Urinary bladder (tissue), 4 donors: ENCODE results near the gene CBFA2T3. TPM values are rescaled to one million over a fixed set of nuclear protein-coding genes. Genes with fewer than 3 reads are reported as not detected.

Source experiments
- DNase-seq: peaks from one replicate; pipeline ENCODE4 v3.0.0-alpha.2; 2015; ENCODE audit errors: extremely low spot score
- H3K27ac ChIP-seq: one replicate; pipeline ENCODE4 v1.5.1; 2013; ENCODE audit warnings: low read depth, mild to moderate bottlenecking, moderate library complexity
- H3K36me3 ChIP-seq: one replicate; pipeline ENCODE4 v1.6.1; 2013; ENCODE audit warnings: mild to moderate bottlenecking, moderate library complexity; ENCODE audit not compliant: insufficient read depth
- H3K4me1 ChIP-seq: one replicate; pipeline ENCODE4 v1.6.1; 2013; ENCODE audit warnings: mild to moderate bottlenecking, moderate library complexity; ENCODE audit not compliant: insufficient read depth
- H3K4me3 ChIP-seq: one replicate; pipeline ENCODE4 v1.5.1; 2013; ENCODE audit warnings: low read depth, low read length
- WGBS: extraction: QIAGEN DNeasy Blood & Tissue Kit; methylation state at CpG from one replicate; pipeline ENCODE4 v1.1.7; 2013; 5-methylcytosine and 5-hydroxymethylcytosine counted together
- polyA plus RNA-seq: library from polyadenylated mRNA; stranded (reverse); fragments of 200-250 nt; gene quantifications from one replicate; pipeline ENCODE4 v1.2.3, GENCODE V29; 2013
- total RNA-seq: library from RNA; depleted of rRNA; stranded (reverse); fragments of >200 nt; gene quantifications from one replicate; pipeline ENCODE4 v1.2.3, GENCODE V29; 2014
- donor health status: healthy with polysubstance abuse.
- donor health status: healthy.

The CBFA2T3 gene
- total and polyA plus RNA-seq, 2 donors = 1.5 to 6.2 TPM

GRCh38 chr16:88983165-88983564, 6.2 kb upstream of the CBFA2T3 start:
- Histone ChIP-seq H3K4me3 (no peak overlapping the region), H3K27ac (no peak overlapping the region), H3K36me3 (no peaks in the 10 kb centered on the region), H3K4me1 (no peaks in the 10 kb centered on the region)
- WGBS = 72% methylated on average over 11 of the region's 11 CpGs
- no peak for DNase-seq

GRCh38 chr16:88982286-88983084, 5.5 kb upstream of the CBFA2T3 start:
- Histone ChIP-seq H3K27ac (no peak overlapping the region), H3K4me3 (no peak overlapping the region), H3K4me1 (no peaks in the 10 kb centered on the region), H3K36me3 (no peaks in the 10 kb centered on the region)
- DNase-seq = no peak
- WGBS = 77% methylated on average over 25 of the region's 25 CpGs

GRCh38 chr16:88979353-88980015, 2.5 kb upstream of the CBFA2T3 start:
- H3K4me1 ChIP-seq = no peaks in the 10 kb centered on the region
- no peak overlapping the region for H3K27ac ChIP-seq
- no peaks in the 10 kb centered on the region for H3K36me3 ChIP-seq
- 78% methylated on average over 3 of the region's 3 CpGs for WGBS
- H3K4me3 ChIP-seq = no peak overlapping the region
- DNase-seq = no peak

DNA sequence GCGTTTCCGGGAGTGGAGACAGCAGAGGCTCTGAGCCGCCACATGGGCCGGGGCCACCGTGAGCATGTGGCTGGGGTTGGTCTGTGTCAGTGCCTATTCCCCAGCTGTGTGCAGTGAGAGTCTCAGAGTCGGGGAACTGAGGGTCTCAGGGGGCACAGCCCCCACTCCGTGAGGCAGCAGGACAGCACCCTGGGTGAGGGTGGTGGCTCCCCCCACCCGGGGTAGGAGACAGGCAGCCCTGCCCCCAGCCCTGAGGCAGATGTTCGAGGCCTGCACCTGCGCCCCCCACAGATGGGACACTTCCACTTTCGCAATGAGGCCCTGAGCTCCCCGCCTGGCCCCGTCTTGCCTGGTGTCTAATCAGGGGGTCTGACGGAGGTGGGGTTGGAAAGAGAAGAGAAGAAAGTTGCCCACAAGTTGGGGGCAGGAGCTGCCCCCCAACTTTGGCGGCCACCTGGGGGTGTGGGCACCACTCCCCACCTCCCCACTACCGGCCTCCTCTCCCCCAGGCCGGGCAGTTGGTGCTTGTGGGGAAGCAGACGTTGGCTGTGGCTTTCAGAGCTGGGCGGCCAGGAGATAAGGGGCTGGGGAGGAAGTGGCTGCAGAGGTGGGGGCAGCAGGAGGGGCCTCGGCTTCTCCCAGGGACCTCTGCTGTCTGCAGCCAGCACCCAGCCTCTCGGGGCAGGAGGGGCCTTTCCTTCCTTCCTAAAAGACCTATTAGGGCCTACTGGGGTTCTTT, 1.8 kb upstream of the CBFA2T3 start:
- Histone ChIP-seq H3K36me3 (no peaks in the 10 kb centered on the region), H3K4me1 (no peaks in the 10 kb centered on the region), H3K4me3 (no peak overlapping the region), H3K27ac (no peak overlapping the region)
- DNase-seq = no peak
- 71% methylated on average over 21 of the region's 21 CpGs for WGBS

- Histone ChIP-seq H3K36me3 (no peaks in the 10 kb centered on the region), H3K4me3 (no peak overlapping the region), H3K27ac (no peak overlapping the region), H3K4me1 (no peaks in the 10 kb centered on the region)
- DNase-seq = no peak
- 80% methylated on average over 27 of the region's 27 CpGs for WGBS
Measured at GRCh38 chr16:88977812-88978607, 1.0 kb upstream of the CBFA2T3 start.

- Histone ChIP-seq H3K27ac (no peak overlapping the region), H3K4me3 (no peak overlapping the region), H3K4me1 (no peaks in the 10 kb centered on the region), H3K36me3 (no peaks in the 10 kb centered on the region)
- no peak for DNase-seq
- WGBS = 60% methylated on average over 23 of the region's 23 CpGs
Measured at GRCh38 chr16:88976366-88977017, 515 bp downstream of the CBFA2T3 start.

DNA sequence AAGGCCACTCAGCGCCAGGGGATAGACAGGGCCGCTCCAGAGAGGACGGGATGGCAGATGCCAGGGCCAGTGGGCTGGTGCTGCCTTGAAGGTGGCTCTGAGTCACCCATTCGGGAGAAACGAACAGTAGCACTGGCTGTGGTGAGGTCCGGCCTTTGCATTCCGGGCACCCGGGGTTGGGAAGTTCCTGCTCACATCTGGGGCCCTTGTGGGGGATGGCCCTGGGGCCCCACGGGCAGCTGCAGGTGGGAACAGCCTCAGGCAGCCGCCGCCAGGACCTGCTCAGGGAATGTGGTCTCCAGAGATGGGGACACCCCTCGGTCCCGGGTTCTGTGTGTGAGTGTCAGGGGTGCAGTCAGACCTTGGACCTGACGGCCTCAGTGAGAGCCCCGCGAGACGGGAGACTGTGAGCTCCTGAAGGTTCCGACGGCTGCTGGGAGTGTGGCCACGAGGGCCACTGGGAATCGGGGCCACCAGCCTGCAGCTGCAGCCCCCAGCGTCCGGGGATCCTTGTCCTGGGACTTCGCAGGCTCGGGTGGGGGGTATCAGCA, 1.4 kb downstream of the CBFA2T3 start:
- Histone ChIP-seq H3K4me3 (no peak overlapping the region), H3K4me1 (no peaks in the 10 kb centered on the region), H3K36me3 (no peaks in the 10 kb centered on the region), H3K27ac (no peak overlapping the region)
- WGBS = 79% methylated on average over 25 of the region's 25 CpGs
- DNase-seq = no peak

DNA sequence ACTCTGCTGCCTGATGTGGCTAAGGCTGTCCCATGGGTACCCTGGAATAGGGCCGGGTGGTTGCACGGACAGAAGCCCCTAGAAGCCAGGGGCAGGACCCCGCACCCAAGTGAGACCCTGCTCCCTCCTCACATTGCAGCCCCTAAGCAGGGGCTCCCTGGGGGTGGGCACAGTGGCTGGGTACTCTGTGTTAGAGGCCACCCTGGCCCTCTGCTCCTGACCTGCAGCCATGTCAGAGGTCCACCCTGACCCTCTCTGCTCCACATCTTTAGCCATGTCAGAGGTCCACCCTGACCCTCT, 2.1 kb downstream of the CBFA2T3 start:
- WGBS = 89% methylated on average over 3 of the region's 3 CpGs
- Histone ChIP-seq H3K36me3 (no peaks in the 10 kb centered on the region), H3K27ac (no peak overlapping the region), H3K4me3 (no peak overlapping the region), H3K4me1 (no peaks in the 10 kb centered on the region)
- no peak for DNase-seq

DNA sequence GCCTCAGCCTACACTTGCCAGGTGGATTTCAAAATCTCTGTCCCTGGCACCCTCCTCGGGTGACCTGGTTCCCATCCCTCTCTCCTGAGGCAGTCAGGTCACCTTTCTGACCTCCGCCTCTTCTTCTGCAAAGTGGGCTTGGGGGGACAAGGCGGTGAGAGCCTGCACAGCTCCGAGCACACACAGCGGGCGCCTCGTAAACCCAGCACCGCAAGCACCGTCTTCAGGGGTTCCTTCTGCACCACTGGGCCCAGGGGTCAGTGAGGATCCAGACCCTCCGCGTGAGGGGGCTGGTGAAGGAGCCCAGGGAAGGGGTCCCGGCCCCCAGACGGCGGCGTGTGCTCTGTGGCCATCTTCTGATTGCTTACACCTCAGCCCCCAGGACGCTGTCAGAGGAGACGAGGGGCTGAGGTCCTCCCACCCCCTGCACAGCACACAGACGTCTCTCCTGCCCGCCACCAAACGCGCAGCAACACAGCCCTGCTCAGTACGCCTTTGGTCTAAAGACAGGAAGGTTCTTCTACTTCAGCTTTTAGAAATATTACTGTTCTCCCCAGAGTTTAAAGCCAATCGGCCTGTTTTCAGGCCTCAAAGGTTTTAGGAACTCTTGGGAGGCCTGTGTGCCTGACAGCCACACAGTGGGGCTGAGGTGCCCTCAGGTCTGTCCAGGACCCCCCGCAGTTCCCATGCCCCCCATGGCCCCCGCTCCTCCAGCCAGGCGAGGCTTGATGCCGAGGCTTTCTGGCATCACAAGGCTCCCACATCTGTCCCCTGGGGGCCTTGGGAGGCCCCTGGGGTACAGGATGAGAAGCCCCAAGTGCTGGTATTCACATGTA, 2.7 kb downstream of the CBFA2T3 start:
- Histone ChIP-seq H3K4me3 (no peak overlapping the region), H3K27ac (no peak overlapping the region), H3K36me3 (no peaks in the 10 kb centered on the region), H3K4me1 (no peaks in the 10 kb centered on the region)
- DNase-seq = no peak
- WGBS = 78% methylated on average over 27 of the region's 27 CpGs

- Histone ChIP-seq H3K27ac (no peak overlapping the region), H3K4me1 (no peaks in the 10 kb centered on the region), H3K36me3 (no peaks in the 10 kb centered on the region), H3K4me3 (no peak overlapping the region)
- WGBS = 88% methylated on average over 19 of the region's 19 CpGs
- no peak for DNase-seq
Measured at GRCh38 chr16:88973415-88974050, 3.5 kb downstream of the CBFA2T3 start.

DNA sequence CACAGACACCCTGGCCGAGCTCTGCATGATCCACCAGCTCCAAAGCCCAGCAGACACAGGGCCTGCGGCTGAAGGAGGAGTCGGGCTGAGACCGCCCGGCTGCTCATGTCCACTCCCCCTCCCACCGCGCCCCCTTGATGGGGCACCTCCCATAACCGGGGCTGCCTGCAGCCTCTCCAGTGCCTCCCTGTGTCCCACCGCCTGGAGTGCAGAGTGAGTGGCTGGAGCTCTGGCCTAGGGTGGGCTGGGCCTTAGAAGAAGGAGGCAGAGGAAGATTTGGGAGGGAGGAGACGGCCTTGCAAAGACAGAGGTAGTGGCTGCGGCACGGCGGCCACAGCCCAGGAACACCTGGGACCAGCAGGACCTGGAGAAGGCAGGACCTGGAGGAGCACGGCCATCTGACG, 4.0 kb downstream of the CBFA2T3 start:
- Histone ChIP-seq H3K4me1 (no peaks in the 10 kb centered on the region), H3K27ac (no peak overlapping the region), H3K36me3 (no peaks in the 10 kb centered on the region), H3K4me3 (no peak overlapping the region)
- DNase-seq = peak; percentile 10
- WGBS = 48% methylated on average over 15 of the region's 15 CpGs

GRCh38 chr16:88972349-88972748, 4.7 kb downstream of the CBFA2T3 start:
- no peak overlapping the region for H3K4me3 ChIP-seq
- DNase-seq = no peak
- H3K4me1 ChIP-seq = no peaks in the 10 kb centered on the region
- H3K27ac ChIP-seq = no peak overlapping the region
- no peaks in the 10 kb centered on the region for H3K36me3 ChIP-seq
- 31% methylated on average over 6 of the region's 6 CpGs for WGBS
